Measurements from ENCODE around the gene FES.
"Not testable (repeated sequence)": the region's sequence is repeated elsewhere in the genome, so short reads cannot be mapped to it uniquely, and the experiment has no call there.

FES gene

GRCh38 chr15:90905306-90906180, 21.2 kb downstream of the FES start:
- DNase-seq (ENCODE audit: low read depth in 1 of 2, low spot score in 1 of 2) = no peak
- no peak for TF ChIP-seq JUND (IDR thresholded peaks at IDR 0.05; ENCODE audit: low read depth)
- in situ Hi-C loops (cut with HindIII; ENCODE audit: low pct_unique_long_range_greater_than_20kb, low sequenced_read_pairs) = no loop called here

GRCh38 chr15:90906181-90906849, 22.0 kb downstream of the FES start:
- no peak for TF ChIP-seq JUND (IDR thresholded peaks at IDR 0.05; ENCODE audit: low read depth)
- in situ Hi-C loops (cut with HindIII; ENCODE audit: low pct_unique_long_range_greater_than_20kb, low sequenced_read_pairs) = no loop called here
- no peak for DNase-seq (ENCODE audit: low read depth in 1 of 2, low spot score in 1 of 2)

- DNase-seq (ENCODE audit: low read depth in 1 of 2, low spot score in 1 of 2) = no peak
- in situ Hi-C loops (cut with HindIII; ENCODE audit: low pct_unique_long_range_greater_than_20kb, low sequenced_read_pairs) = no loop called here
- no peak for TF ChIP-seq JUND (IDR thresholded peaks at IDR 0.05; ENCODE audit: low read depth)
Measured at GRCh38 chr15:90907051-90907660, 22.9 kb downstream of the FES start.

GRCh38 chr15:90907838-90908507, 23.7 kb downstream of the FES start:
- TF ChIP-seq JUND (IDR thresholded peaks at IDR 0.05; ENCODE audit: low read depth) = no peak
- in situ Hi-C loops (cut with HindIII; ENCODE audit: low pct_unique_long_range_greater_than_20kb, low sequenced_read_pairs) = no loop called here
- no peak for DNase-seq (ENCODE audit: low read depth in 1 of 2, low spot score in 1 of 2)

- DNase-seq (ENCODE audit: low read depth in 1 of 2, low spot score in 1 of 2); in situ Hi-C loops (cut with HindIII; ENCODE audit: low pct_unique_long_range_greater_than_20kb, low sequenced_read_pairs): not testable (repeated sequence)
Measured at GRCh38 chr15:90909449-90909848, 25.1 kb downstream of the FES start.

- DNase-seq (ENCODE audit: low read depth in 1 of 2, low spot score in 1 of 2) = no peak
- in situ Hi-C loops (cut with HindIII; ENCODE audit: low pct_unique_long_range_greater_than_20kb, low sequenced_read_pairs) = no loop called here
- no peak for TF ChIP-seq JUND (IDR thresholded peaks at IDR 0.05; ENCODE audit: low read depth)
Measured at GRCh38 chr15:90909976-90910375, 25.7 kb downstream of the FES start.

GRCh38 chr15:90910441-90911301, 26.4 kb downstream of the FES start:
- TF ChIP-seq JUND (IDR thresholded peaks at IDR 0.05; ENCODE audit: low read depth) = no peak
- no peak for DNase-seq (ENCODE audit: low read depth in 1 of 2, low spot score in 1 of 2)
- in situ Hi-C loops (cut with HindIII; ENCODE audit: low pct_unique_long_range_greater_than_20kb, low sequenced_read_pairs) = no loop called here

- no peak for DNase-seq (ENCODE audit: low read depth in 1 of 2, low spot score in 1 of 2)
- TF ChIP-seq JUND (IDR thresholded peaks at IDR 0.05; ENCODE audit: low read depth) = no peak
- in situ Hi-C loops (cut with HindIII; ENCODE audit: low pct_unique_long_range_greater_than_20kb, low sequenced_read_pairs) = no loop called here
Measured at GRCh38 chr15:90911302-90911623, 27.0 kb downstream of the FES start.

GRCh38 chr15:90911906-90912769, 27.8 kb downstream of the FES start:
- in situ Hi-C loops (cut with HindIII; ENCODE audit: low pct_unique_long_range_greater_than_20kb, low sequenced_read_pairs) = no loop called here
- DNase-seq (ENCODE audit: low read depth in 1 of 2, low spot score in 1 of 2) = no peak
- no peak for TF ChIP-seq JUND (IDR thresholded peaks at IDR 0.05; ENCODE audit: low read depth)

- no peak for DNase-seq (ENCODE audit: low read depth in 1 of 2, low spot score in 1 of 2)
- TF ChIP-seq JUND (IDR thresholded peaks at IDR 0.05; ENCODE audit: low read depth) = no peak
- in situ Hi-C loops (cut with HindIII; ENCODE audit: low pct_unique_long_range_greater_than_20kb, low sequenced_read_pairs) = no loop called here
Measured at GRCh38 chr15:90912770-90913075, 28.4 kb downstream of the FES start.

GRCh38 chr15:90913398-90913944, 29.2 kb downstream of the FES start:
- in situ Hi-C loops (cut with HindIII; ENCODE audit: low pct_unique_long_range_greater_than_20kb, low sequenced_read_pairs) = no loop called here
- no peak for TF ChIP-seq JUND (IDR thresholded peaks at IDR 0.05; ENCODE audit: low read depth)
- no peak for DNase-seq (ENCODE audit: low read depth in 1 of 2, low spot score in 1 of 2)

Measured in T47D (cell line).